T1000 (cell line): ENCODE results near the gene MRPL36.

Experiments
- DNase-seq: peaks from one replicate; lab custom pipeline; 2025; ENCODE audit warnings: mixed read lengths; lab: John Stamatoyannopoulos, UW

The MRPL36 gene

DNA sequence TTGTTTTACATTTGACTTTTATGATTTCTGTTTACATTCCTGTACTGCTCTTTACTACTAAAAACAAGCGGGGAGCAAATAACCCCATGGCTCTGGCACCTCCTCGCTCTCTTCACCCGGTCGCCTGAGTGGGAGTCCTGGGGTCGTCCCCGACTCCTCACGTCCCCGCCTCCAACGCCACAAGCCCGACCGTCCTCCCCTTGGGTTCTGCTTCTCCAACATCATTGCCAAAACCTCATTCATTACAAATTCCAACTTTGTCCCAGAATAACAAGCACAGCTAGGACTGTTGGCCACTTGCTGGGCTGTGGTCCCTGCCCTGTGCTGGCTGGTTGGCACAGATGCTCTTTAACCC lies 35.1 kb downstream of the MRPL36 start:
- no peak for DNase-seq

GRCh38 chr5:1763960-1764605 lies 35.6 kb downstream of the MRPL36 start:
- DNase-seq: no peak

- DNase-seq: no peak
Measured at GRCh38 chr5:1763548-1763911, 36.1 kb downstream of the MRPL36 start.

DNA sequence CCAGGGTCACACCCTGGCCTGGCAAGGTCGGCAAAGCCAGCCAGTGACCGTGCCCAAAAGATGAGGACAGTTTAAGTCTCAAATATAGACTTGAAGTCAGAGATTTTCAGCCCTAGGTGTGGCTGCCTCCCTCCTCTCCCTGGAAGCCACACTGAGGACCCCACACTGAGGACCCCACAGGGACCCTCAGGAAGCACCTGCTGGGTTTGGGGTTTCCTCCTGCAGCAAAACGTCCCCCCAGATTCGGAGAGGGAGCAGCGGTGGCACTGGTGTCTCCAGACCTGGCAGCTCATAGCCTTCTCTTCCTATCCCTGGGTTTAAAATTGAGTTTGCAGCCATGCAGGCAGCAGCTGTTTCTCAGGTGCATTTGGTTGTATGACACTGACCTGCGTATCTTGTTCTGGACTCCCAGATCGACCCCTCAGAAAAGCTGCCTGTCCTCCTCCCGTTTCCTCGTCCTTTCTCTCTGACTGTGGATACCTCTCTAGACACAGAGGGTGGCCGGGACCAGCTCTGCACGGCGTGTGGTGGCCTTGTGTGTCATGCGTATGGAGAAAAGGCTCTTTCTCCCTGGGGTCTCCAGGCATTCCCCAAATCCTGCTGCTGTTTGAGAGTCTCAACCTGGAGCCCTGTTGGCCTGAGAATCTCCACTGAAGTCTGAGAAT lies 36.6 kb downstream of the MRPL36 start:
- DNase-seq: no peak

DNA sequence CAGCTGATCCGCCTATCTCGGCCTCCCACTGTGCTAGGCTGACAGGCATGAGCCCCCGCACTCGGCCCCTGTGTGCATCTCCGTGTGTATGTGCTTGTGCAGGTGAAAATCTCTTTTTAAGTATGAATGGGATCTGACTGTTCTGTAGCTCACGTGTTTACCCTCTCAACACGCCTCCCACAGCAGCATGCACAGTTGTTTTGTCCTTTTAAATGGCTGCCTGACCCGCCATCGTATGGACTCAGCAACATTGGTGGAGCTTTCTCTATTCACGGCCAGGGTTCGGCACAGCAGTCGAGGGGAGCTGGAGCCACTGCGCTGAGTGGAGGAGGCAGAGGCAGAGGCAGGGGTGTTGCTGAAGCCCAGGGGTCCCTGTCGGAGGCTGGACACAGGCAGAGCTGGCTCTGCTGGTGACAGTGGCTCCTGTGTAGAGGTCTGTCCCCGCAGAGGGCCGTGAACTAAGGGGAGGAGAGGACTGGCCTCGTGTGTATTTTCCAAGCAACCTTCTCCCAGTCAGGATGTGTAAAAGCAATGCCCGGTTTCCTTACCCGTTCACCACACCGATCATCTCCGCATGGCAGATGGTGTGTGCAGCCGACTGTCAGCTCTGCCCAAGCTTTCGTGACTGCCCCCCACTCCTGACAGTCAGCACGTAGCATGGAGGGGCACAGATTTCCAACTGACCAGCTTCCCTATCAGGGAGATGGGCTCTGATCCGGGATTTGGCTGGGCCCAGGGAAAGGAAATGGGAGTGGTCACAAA lies 37.3 kb downstream of the MRPL36 start:
- no peak for DNase-seq

DNA sequence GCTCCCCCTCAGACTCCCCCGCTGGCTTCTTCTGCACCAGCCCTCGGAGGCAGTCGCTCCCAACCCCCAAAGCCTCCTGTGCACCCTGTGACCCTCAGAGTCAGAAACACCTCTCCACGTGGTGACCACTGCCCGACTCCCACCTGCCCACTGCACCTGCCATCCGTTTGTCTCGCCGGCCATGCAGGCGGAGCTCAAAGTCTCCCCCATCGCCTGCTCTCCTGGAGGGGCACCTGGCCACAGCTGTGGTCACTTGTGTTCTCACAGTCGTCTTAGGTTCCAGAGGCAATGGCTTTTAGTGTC lies 38.2 kb downstream of the MRPL36 start:
- no peak for DNase-seq

DNA sequence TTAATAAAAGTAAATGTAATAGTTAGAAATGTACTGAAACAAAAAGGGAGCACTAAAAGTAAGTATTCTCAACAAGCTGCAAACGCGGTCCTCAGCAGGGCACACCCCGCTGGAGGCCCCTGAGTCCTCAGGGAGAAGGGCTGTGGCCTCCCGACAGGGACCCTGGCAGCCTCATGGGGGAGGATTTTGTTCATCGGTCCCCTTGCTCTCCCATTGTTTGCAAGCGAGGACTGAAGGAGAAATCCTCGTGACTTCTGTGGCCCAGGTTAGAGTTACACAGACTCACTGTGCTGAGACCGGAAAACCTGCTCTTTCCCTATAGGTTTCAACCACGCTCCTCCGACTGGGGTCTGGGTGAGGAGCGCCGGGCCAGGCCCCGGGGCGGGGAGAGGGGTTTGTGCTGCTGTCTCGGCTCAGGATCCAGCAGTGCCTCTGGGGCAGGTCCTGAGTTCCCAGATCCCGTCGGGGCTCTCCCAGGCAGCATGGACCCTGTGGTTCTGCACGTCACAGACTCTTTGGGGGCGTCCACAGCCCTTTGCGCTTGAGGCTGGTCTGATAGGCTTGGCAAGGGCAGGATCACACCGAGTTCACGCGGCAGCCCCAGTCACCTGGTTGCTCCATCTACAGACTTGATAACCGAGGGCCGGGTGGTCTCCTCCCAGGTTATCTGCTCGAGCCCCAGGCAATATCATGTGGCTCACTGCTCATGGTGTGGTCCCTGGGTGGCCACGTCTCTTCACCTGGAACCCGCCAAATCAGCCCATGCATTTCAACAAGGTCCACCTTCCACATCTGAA lies 38.8 kb downstream of the MRPL36 start:
- no peak for DNase-seq

- no peak for DNase-seq
Measured at GRCh38 chr5:1760231-1760630, 39.4 kb downstream of the MRPL36 start.

DNA sequence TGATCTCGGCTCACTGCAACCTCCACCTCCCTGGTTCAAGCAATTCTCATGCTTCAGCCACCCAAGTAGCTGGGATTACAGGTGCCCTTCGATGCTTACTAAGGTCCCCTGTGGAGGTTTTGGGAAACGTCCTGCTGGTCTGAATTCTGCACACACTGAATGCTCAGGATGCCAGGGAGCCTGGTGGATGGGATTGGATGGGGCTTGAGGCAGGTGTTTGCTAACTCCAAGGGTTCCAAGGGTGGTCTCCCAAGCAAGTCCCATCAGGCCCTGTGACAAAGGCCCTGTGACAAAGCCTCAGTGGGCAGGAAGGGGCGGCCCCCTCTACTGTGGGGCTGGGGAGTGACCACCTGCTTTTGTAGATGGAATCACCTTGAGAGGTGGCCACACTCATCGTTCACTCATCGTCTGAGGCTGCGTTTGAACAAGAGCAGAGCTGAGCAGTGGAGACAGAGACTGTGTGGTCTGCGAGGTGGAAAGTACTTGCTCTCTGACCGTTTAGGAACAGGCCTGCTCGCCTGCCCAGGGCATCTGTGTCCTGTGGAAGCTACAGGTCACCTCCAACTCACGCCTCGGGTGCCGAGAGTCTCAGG lies 40.2 kb downstream of the MRPL36 start:
- no peak for DNase-seq

DNA sequence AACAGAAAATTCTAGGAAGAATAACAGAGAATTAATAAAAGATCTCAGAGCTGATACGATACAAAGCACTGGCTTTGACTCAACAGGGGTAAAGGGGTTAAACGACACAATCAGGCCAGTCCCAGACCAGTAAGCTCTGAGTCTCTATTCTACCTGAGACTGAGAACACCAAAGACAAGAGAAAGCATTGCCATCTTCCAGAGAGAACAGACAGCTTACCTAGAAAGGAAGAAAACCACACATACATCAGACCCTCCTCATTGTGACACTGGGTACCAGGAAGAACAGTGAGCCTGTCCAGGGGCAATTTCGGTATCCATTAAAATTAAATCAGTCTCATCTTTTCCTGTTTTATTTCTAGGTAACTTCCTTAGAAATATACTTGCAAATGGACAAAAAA lies 41.1 kb downstream of the MRPL36 start:
- no peak for DNase-seq

GRCh38 chr5:1757511-1757910 lies 42.1 kb downstream of the MRPL36 start:
- no peak for DNase-seq

DNA sequence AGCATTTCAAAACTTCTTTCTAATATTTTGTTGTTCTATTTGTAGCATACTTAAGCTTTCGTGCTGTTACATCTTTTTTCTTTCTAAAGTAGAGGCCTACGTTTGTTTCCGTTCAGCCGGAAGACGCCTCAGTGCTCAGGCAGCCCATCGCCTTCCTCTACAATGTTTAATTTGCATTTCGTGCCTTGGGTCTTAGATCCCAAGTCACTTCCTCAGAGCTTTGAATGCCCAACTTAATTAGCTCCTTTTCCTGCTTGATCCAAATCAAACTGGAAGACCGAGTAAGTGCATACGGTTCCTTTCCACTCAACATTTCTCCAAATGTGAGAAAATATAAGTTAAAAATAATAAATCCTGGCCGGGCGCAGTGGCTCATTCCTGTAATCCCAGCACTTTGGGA lies 43.2 kb downstream of the MRPL36 start:
- DNase-seq: no peak

DNA sequence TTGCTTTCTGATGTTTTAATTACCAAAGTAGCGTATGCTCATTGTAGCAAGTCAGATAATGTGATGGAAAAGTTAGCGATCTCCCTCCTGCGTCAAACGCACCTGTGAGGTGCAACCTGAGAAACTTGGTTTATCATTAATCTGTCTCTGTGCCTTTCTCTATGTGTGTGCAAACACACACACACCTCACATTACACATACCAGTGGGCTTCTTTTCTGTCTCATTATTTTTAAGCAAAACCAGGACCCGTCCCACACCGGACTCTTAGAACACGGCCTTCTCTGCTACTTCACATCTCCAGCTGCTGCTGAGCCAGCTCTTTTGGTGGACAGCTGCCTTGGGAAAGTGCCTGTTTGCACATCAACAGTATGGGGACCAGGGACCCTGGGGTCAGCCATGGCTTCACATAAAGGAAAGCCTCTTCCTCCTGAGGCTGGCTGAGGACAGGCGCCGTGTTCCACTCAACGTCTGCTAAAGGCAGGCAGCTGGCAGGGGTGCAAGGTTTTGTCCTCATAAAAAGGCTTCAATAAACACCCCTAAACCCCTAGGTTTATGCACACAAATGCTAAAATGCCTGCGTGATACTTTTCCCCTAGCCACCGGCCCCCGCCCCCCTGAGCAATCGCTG lies 44.2 kb downstream of the MRPL36 start:
- no peak for DNase-seq

- no peak for DNase-seq
Measured at GRCh38 chr5:1754531-1755220, 45.0 kb downstream of the MRPL36 start.

DNA sequence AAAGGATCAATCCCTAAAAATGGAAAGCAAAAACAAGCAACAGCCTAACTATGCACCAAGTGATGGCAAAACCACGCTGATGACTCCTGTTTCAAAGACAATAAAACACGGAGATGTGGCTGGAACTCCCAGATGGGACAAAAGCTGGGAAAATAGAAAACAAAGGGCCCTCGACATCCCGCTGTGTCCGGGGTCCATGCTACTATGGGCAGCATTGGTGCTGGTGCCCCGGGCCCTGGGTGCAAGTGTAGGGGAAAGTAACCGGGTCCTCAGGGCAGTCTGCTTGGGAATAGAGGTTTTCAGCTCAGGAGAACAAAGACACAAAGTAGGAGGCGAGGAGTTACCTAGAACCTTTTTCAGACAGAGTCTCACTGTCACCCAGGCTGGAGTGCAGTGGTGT lies 46.1 kb downstream of the MRPL36 start:
- no peak for DNase-seq

GRCh38 chr5:1752881-1753280 lies 46.8 kb downstream of the MRPL36 start:
- no peak for DNase-seq

GRCh38 chr5:1751864-1752822 lies 47.5 kb downstream of the MRPL36 start:
- DNase-seq: no peak

DNA sequence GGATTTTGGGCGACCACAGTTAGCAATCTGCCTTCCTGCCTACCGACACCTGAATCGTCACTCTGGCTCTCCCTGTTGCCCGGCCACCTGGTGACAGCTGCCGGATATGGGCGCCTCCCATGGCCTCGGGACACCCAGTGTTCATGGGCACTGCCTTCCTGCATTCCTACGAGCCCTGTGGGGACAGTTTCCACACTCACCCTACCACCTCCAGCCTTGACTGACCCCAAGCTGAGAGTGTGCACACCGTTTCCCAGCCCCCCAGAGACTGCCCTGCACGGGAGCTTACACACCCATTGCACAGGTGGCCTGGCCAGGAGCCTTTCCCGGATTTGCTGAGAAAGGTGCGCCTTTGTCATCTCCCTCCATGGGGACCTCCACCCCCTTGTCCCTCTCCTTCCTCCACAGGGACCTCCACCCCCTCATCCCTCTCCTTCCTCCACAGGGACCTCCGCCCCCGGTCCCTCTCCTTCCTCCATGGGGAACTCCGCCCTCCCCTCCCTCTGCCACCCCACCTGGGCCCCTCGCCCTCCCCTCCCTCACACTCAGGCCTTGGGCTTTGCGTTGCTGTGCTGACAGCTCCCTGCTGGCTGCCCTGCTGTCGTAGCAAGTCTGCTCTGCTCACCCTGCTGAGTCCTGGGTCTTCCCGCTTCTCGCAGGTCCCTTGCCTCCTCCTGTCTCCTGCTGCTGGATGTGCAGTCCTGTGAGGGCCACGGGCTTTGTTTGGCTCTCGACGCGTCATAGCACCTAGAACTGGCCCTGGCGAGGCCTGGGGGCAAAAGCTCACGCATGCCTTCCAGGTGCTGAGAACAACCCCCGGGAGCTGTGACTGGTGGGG lies 48.4 kb downstream of the MRPL36 start:
- no peak for DNase-seq

DNA sequence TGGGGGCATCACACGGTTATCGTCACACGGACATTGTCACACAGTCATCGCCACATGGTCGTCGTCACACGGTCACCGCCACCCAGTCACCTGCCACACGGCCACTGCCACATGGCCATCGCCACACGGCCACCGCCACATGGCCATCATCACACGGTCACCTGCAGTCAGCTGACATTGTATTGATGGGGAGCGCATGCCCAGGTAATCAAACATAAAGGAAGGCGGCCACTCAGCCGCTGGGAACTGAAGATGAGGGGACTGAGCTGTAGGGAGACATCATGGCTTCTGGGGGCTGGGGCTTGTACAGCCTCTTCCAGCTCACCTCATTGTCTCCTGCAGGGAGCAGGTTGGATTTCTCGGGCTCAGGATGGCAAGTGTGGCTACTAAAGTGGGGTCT lies 49.2 kb downstream of the MRPL36 start:
- DNase-seq: no peak
